ENCODE results near the gene MIA. TPM values are rescaled to one million over a fixed set of nuclear protein-coding genes. Genes with fewer than 3 reads are reported as not detected.
A peak's percentile ranks its signal among the peaks of the same experiment; 100 is the strongest.

The MIA gene
- total RNA-seq, 1 experiment from 2014 or later, result not detected

DNA sequence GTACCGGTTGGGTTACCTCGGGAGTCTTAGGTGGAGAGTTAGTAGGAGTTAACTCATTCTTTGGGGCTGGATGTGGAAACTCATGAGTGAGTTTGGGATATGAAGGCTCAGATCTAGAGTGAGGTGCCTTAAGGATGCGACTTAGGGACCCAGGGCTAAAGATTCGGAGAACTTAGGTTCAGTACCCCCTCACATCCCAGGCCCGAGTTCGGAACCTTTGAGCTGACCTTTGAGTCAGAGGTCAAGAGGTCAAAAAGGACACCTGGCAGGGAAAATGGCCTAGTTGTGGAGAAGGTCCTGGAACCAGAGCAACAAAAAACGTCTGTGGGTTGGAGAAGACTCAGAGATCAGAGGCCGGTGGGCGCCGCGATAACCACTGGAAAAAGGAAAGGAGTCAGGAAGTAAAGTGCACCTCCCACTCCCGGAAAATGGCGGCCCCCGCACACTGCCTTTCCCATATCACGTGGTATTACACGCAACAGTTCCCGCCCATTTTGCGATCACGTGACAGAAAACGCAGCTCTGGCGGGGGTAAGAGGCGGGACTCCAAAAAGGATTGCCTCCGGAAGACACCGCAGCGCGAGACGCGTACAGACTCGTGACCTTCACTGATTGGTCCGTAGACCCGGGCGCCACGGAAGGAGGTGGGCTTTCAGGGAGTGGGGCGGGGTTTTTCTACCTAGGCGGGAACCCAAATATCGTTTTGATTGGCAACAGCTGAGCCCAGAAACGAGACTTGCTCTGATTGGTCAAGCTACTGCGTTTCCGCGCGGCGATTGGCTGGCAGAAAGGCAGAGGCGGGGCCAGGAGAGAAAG lies 25.1 kb upstream of the MIA start, which contains the start of gene ACTMAP:
TSS of gene ACTMAP (minus strand) at position 420 of the 816 bp plus-strand sequence. CDS start 674 bp downstream, outside the sequence.
- Histone ChIP-seq H4K20me1 (ENCODE audit: control insufficient read depth, insufficient read depth, insufficient read length) (no peaks in the 10 kb centered on the region), H4K91ac (ENCODE audit: insufficient read length, low read depth, low read length) (peak within 1 kb of the TSS; percentile 82), H3K27ac (ENCODE audit: insufficient read length, low read depth, low read length) (peak within 1 kb of the TSS; percentile 93), H4K8ac (replicated peaks; ENCODE audit: insufficient read length, low read depth, low read length) (peak within 1 kb of the TSS; percentile 78), H2BK120ac (ENCODE audit: low read depth, low read length, poor library complexity, severe bottlenecking) (peak within 1 kb of the TSS; percentile 98), H3K23ac (ENCODE audit: insufficient read length, low read depth, low read length) (no peak within 1 kb of the TSS), H2BK20ac (ENCODE audit: low read depth, low read length, poor library complexity, severe bottlenecking) (no peak within 1 kb of the TSS), H3T11ph (ENCODE audit: low read length) (peak within 1 kb of the TSS; percentile 86), H2AK5ac (ENCODE audit: insufficient read length, low read length) (no peak within 1 kb of the TSS), H2BK15ac (ENCODE audit: low read depth, low read length) (no peak within 1 kb of the TSS), H3K56ac (ENCODE audit: insufficient read length, low read depth, low read length) (peak within 1 kb of the TSS; percentile 95), H3K23me2 (ENCODE audit: insufficient read length, low read depth, low read length, poor library complexity, severe bottlenecking) (peaks cover 9% of the 10 kb centered on the region), H3K4me1 (ENCODE audit: insufficient read depth, low read length) (peaks cover 2% of the 10 kb centered on the region; the same call in 1 of the 2 replicates), H3K79me1 (ENCODE audit: insufficient read depth, low read depth, low read length, poor library complexity, severe bottlenecking) (no peaks in the 10 kb centered on the region), H3K4me2 (ENCODE audit: insufficient read depth, insufficient read length, low read length) (peak within 1 kb of the TSS; percentile 85), H4K5ac (ENCODE audit: insufficient read length, low read depth, low read length) (peak within 1 kb of the TSS; percentile 94), H3K9me3 (ENCODE audit: control insufficient read depth, low read depth, low read length) (no peaks in the 10 kb centered on the region), H3K14ac (ENCODE audit: insufficient read depth, low read length) (peak within 1 kb of the TSS; percentile 100), H3K27me3 (ENCODE audit: insufficient read depth, low read length) (no peaks in the 10 kb centered on the region), H2BK12ac (ENCODE audit: insufficient read length, low read depth, low read length) (peak within 1 kb of the TSS; percentile 77), H2AFZ (ENCODE audit: low read length) (no peak within 1 kb of the TSS), H2BK5ac (ENCODE audit: insufficient read length, low read length) (peak within 1 kb of the TSS; percentile 71), H3K4ac (ENCODE audit: low read depth, low read length) (peak within 1 kb of the TSS; percentile 71), H3K18ac (ENCODE audit: insufficient read length, low read depth, low read length) (peak within 1 kb of the TSS; percentile 100), H3K9ac (ENCODE audit: extremely low read depth, insufficient read length, low read length) (peak within 1 kb of the TSS; percentile 99), H3K79me2 (ENCODE audit: insufficient read depth, low read length) (peaks cover 28% of the 10 kb centered on the region; the same call in 1 of the 2 replicates)
- peak; percentile 100 for DNase-seq
- Mint-ChIP-seq H3K27me3 (ENCODE audit: low read depth) (no peaks in the 10 kb centered on the region; the same call in none of the 2 replicates), H3K9me3 (peaks cover 0 to 3% of the 10 kb centered on the region in 2 experiments; a peak in 1 of 5 replicates), H3K27ac (peak within 1 kb of the TSS; percentile 99), H3K4me3 (peak within 1 kb of the TSS; percentile 95 to 98), H3K4me1 (peaks cover 29 to 39% of the 10 kb centered on the region in 2 experiments), H3K36me3 (ENCODE audit: insufficient read depth in 1 of 3, low read depth in 3 of 3) (peaks cover 31 to 40% (median 32%) of the 10 kb centered on the region in 3 experiments)
- no CpG with 5 or more reads among the region's 43 CpGs for WGBS (ENCODE audit: extremely low coverage, insufficient read length, low lambda C conversion rate)
- TF ChIP-seq, protein P1, sequence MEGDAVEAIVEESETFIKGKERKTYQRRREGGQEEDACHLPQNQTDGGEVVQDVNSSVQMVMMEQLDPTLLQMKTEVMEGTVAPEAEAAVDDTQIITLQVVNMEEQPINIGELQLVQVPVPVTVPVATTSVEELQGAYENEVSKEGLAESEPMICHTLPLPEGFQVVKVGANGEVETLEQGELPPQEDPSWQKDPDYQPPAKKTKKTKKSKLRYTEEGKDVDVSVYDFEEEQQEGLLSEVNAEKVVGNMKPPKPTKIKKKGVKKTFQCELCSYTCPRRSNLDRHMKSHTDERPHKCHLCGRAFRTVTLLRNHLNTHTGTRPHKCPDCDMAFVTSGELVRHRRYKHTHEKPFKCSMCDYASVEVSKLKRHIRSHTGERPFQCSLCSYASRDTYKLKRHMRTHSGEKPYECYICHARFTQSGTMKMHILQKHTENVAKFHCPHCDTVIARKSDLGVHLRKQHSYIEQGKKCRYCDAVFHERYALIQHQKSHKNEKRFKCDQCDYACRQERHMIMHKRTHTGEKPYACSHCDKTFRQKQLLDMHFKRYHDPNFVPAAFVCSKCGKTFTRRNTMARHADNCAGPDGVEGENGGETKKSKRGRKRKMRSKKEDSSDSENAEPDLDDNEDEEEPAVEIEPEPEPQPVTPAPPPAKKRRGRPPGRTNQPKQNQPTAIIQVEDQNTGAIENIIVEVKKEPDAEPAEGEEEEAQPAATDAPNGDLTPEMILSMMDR (conservative IDR thresholded peaks at IDR 0.05), result no peak
